GM12878 (cell line): ENCODE results near the gene GPC5. TPM values are rescaled to one million over a fixed set of nuclear protein-coding genes. Genes with fewer than 3 reads are reported as not detected.

Source experiments
- ATAC-seq: fragments of 200-7000 bp; cut with Tn5 transposase; 3 replicates; pipeline ENCODE4 v1.9.1; 2020; ENCODE audit warnings: mild to moderate bottlenecking, moderate library complexity
- BruUV-seq: library from RNA; stranded (reverse); fragments of 400-500 nt; replicated peaks from 2 replicates; lab custom pipeline; 2021; lab: Mats Ljungman, UMichigan
- CTCF ChIA-PET: fragments of 300-600 bp; sonication (Branson Sonifier 250); formaldehyde crosslinking; extraction: SDS; loops from one replicate; lab custom pipeline; 2021; ENCODE audit warnings: inconsistent platforms; lab: Yijun Ruan, JAX
- POLR2A ChIA-PET: fragments of 350-600 bp; formaldehyde crosslinking; extraction: SDS; loops from one replicate; lab custom pipeline; 2021; ENCODE audit warnings: inconsistent platforms; lab: Charles Lee
- RAD21 ChIA-PET: fragments of 300-600 bp; sonication (Branson Sonifier 250); formaldehyde crosslinking; loops from one replicate; lab custom pipeline; 2023; ENCODE audit warnings: antibody characterized with exemption; ENCODE audit not compliant: unreplicated experiment; lab: Charles Lee
- SMC1A ChIA-PET: fragments of 300-600 bp; sonication (Branson Sonifier 250); formaldehyde crosslinking; loops from one replicate; lab custom pipeline; 2023; ENCODE audit not compliant: unreplicated experiment, uncharacterized antibody; lab: Charles Lee
- DNase-seq: peaks from one replicate; pipeline ENCODE4 v3.0.0-alpha.2; 2011; ENCODE audit warnings: low read depth, low spot score
- FAIRE-seq: peaks from 3 replicates; lab custom pipeline; 2011; peaks lifted over from hg19 to GRCh38; lab: Jason Lieb, UNC
- H2AFZ ChIP-seq: 2 replicates; pipeline ENCODE4 v1.6.0; 2011; ENCODE audit warnings: low read depth, low read length, control low read depth; ENCODE audit not compliant: control insufficient read depth
- H3K27ac ChIP-seq: 2 replicates; pipeline ENCODE4 v1.5.1; 2011; ENCODE audit warnings: control low read depth; ENCODE audit not compliant: control insufficient read depth, insufficient read depth
- H3K27me3 ChIP-seq, 2 experiments: replicated peaks in 1 of 2; 2 replicates each; pipeline versions ENCODE4 v1.6.0 to v1.6.1; 2011; ENCODE audit warnings: low read length in 1 of 2; ENCODE audit not compliant: control insufficient read depth in 2 of 2, insufficient read depth in 2 of 2
- H3K36me3 ChIP-seq, 2 experiments: 2 replicates each; pipeline ENCODE4 v1.5.1; 2011; ENCODE audit warnings: low read length in 1 of 2; ENCODE audit not compliant: control insufficient read depth in 2 of 2, insufficient read depth in 2 of 2
- H3K4me1 ChIP-seq: 2 replicates; pipeline ENCODE4 v1.6.1; 2011; ENCODE audit warnings: mild to moderate bottlenecking, low read length, moderate library complexity, mixed read lengths; ENCODE audit not compliant: control insufficient read depth, insufficient read depth
- H3K4me2 ChIP-seq: 2 replicates; pipeline ENCODE4 v1.6.0; 2011; ENCODE audit warnings: control low read depth; ENCODE audit not compliant: control insufficient read depth, insufficient read depth
- H3K4me3 ChIP-seq: fragments of 200-600 bp; sonication (generic); 2 replicates; pipeline ENCODE4 v1.5.1; 2016
- H3K79me2 ChIP-seq: 2 replicates; pipeline ENCODE4 v1.6.0; 2011; ENCODE audit warnings: low read length; ENCODE audit not compliant: control insufficient read depth, insufficient read depth
- H3K9ac ChIP-seq: 2 replicates; pipeline ENCODE4 v1.8.0; 2011; ENCODE audit warnings: low read length, control low read depth, mixed read lengths; ENCODE audit not compliant: control insufficient read depth, insufficient read depth
- H3K9me3 ChIP-seq: replicated peaks from 3 replicates; pipeline ENCODE4 v1.5.1; 2011; ENCODE audit warnings: mild to moderate bottlenecking, low read length; ENCODE audit not compliant: control insufficient read depth, insufficient read depth
- H4K20me1 ChIP-seq: 2 replicates; pipeline ENCODE4 v1.6.0; 2011; ENCODE audit not compliant: control insufficient read depth, insufficient read depth
- ATF3 ChIP-seq: IDR thresholded peaks from 2 replicates; pipeline ENCODE4 v1.6.1; 2011; ENCODE audit warnings: low read depth, mild to moderate bottlenecking, low read length, moderate library complexity, borderline replicate concordance; ENCODE audit errors: extremely low read depth
- BRCA1 ChIP-seq: IDR thresholded peaks from 2 replicates; pipeline ENCODE4 v1.6.1; 2011; ENCODE audit warnings: low read depth, low read length, improper control_type of control experiment
- EZH2 ChIP-seq: IDR thresholded peaks from 2 replicates; pipeline ENCODE4 v1.6.1; 2012; ENCODE audit warnings: low read depth, mild to moderate bottlenecking, control low read depth, inconsistent platforms, low read length, borderline replicate concordance; ENCODE audit not compliant: control insufficient read depth
- HCFC1 ChIP-seq: fragments of 150-350 bp; IDR thresholded peaks from 2 replicates; pipeline ENCODE4 v1.6.1; 2014; ENCODE audit warnings: low read length
- RELA ChIP-seq: fragments of 450-650 bp; IDR thresholded peaks from 2 replicates; pipeline ENCODE4 v1.8.0; 2014; ENCODE audit warnings: borderline replicate concordance; ENCODE audit not compliant: partially characterized antibody
- SKIL ChIP-seq: fragments of 450-650 bp; IDR thresholded peaks from 2 replicates; pipeline ENCODE4 v1.6.1; 2017; ENCODE audit warnings: mild to moderate bottlenecking, low read depth, inconsistent platforms; ENCODE audit not compliant: poor library complexity, severe bottlenecking
- SMARCA5 ChIP-seq: fragments of 450-650 bp; IDR thresholded peaks from 2 replicates; pipeline ENCODE4 v1.6.1; 2017; ENCODE audit warnings: mild to moderate bottlenecking
- STAT3 ChIP-seq: IDR thresholded peaks from 2 replicates; pipeline ENCODE4 v1.6.1; 2011; ENCODE audit warnings: low read depth, low read length, improper control_type of control experiment
- SUPT20H ChIP-seq: IDR thresholded peaks from 2 replicates; pipeline ENCODE4 v1.6.1; 2011; ENCODE audit warnings: low read depth, mild to moderate bottlenecking, low read length, moderate library complexity, borderline replicate concordance; ENCODE audit not compliant: control insufficient read depth
- ZNF24 ChIP-seq: fragments of 450-650 bp; IDR thresholded peaks from 2 replicates; pipeline ENCODE4 v1.6.1; 2017; ENCODE audit warnings: antibody characterized with exemption, mild to moderate bottlenecking
- WGBS: methylation state at CpG from one replicate; pipeline ENCODE4 v1.1.6; 2016; ENCODE audit warnings: low lambda C conversion rate; ENCODE audit not compliant: insufficient replicate concordance, insufficient coverage; ENCODE audit errors: missing lambda C conversion rate; 5-methylcytosine and 5-hydroxymethylcytosine counted together
- in situ Hi-C: fragments of 300-500 bp; cut with MboI; formaldehyde crosslinking; loops from 9 replicates; pipeline ENCODE4 v1.14.3; 2018; ENCODE audit warnings: mixed read lengths
- intact Hi-C: fragments of 100-400 bp; cut with micrococcal nuclease; formaldehyde crosslinking; loops from one replicate; pipeline ENCODE4 v1.14.2; 2022; ENCODE audit not compliant: unreplicated experiment
- polyA plus RNA-seq, 11 experiments: library from polyadenylated mRNA; depleted of rRNA in 4 of 11; unstranded in 6 of 11; stranded (reverse) in 5 of 11; fragments of >200 nt; fragmentation: Nextera tagmentation in 4 of 11; fragmentation: Illumina TruSeq in 1 of 11; extraction: Ambion mirVana in 4 of 11; extraction: Trizol in 1 of 11; gene quantifications; 1 replicate in 1 of 11; 2 replicates in 10 of 11; pipeline versions ENCODE4 v1.2.1 to v1.2.3, GENCODE V29; 2011 to 2016; ENCODE audit warnings: inconsistent platforms in 2 of 11, missing spikeins in 2 of 11, low read depth in 1 of 11
- total RNA-seq, 4 experiments: library from RNA; depleted of rRNA in 3 of 4; stranded (reverse); fragments of >200 nt in 3 of 4; fragmentation: Illumina TruSeq in 1 of 4; extraction: Trizol in 1 of 4; gene quantifications; 2 replicates each; pipeline versions ENCODE4 v1.2.1 to v1.2.3, GENCODE V29; 2013 to 2021

The GPC5 gene
- total and polyA plus RNA-seq, 10 of the 15 experiments (the other 5 are each of a cell fraction or from before 2014, with no cell fraction given), result 0.05 to 0.87 (median 0.44) TPM; not detected in 1

GRCh38 chr13:91539286-91540157, 141.1 kb downstream of the GPC5 start (continued):
- TF ChIP-seq SKIL (no peak), SMARCA5 (no peak), HCFC1 (no peak), STAT3 (no peak), BRCA1 (no peak), SUPT20H (no peak), ZNF24 (no peak)

DNA sequence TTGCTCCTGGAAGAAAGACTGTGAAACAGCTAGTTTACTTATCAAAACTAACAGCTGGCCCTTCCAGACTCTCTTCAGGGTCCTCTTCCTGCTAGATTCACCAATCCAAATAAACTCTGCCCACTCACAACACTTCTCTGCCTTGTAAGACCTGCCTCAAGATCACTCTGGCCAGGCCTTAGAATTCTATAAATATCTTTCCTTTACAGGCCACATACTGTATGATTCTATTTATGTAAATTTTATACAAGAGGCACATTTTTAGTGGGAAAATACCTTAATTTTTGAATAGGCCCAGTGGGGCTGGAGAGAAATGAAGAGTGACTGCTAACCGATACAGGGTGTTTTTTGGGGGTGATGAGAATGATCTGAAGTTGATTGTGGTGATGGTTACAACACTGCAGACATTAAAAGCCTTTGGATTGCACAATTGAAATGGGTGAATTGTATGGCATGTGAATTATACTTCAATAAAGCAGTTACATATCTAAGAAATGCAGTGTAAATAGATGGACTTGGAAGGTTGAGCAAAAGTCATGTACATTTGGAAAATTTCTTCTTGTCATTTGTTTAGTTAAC, 141.8 kb downstream of the GPC5 start:
- H3K4me1 ChIP-seq, result no peaks in the 10 kb centered on the region
- BruUV-seq, result no TSS peak
- H3K9ac ChIP-seq, result no peak overlapping the region
- no peak for DNase-seq
- H2AFZ ChIP-seq, result no peak overlapping the region
- POLR2A ChIA-PET, result interaction anchor here (0.7 kb wide), 1 partner anchor 21 kb away, joined by 3 read pairs; no protein-coding TSS in a partner anchor
- CTCF ChIA-PET, result no interaction called here
- no peaks in the 10 kb centered on the region for H3K27me3 ChIP-seq
- no peak overlapping the region for H3K4me3 ChIP-seq
- no peaks in the 10 kb centered on the region for H3K36me3 ChIP-seq
- SMC1A ChIA-PET, result no interaction called here
- no peak for TF ChIP-seq EZH2
- no peak for TF ChIP-seq ATF3
- no peak for TF ChIP-seq RELA
- TF ChIP-seq, all 136 proteins: peak for 0
- no peak overlapping the region for H3K4me2 ChIP-seq
- no peak; the same call in 2 of the 3 replicates for ATAC-seq
- peak; percentile 7 for FAIRE-seq
- WGBS, result 67% methylated on average over 1 of the region's 1 CpG
- H4K20me1 ChIP-seq, result no peaks in the 10 kb centered on the region
- in situ Hi-C loops (no loop called here), intact Hi-C loops (no loop called here)
- H3K9me3 ChIP-seq, result no peaks in the 10 kb centered on the region
- RAD21 ChIA-PET, result no interaction called here
- no peaks in the 10 kb centered on the region for H3K79me2 ChIP-seq
- H3K27ac ChIP-seq, result no peak overlapping the region
